A549 (cell line): Measurements from ENCODE around the gene TTC5. TPM values are rescaled to one million over a fixed set of nuclear protein-coding genes. Genes with fewer than 3 reads are reported as not detected.

Source experiments
- ATAC-seq, 2 experiments: fragments of 200-7000 bp in 1 of 2; fragments of >200 bp in 1 of 2; cut with Nextera tagmentation in 1 of 2; cut with Tn5 transposase in 1 of 2; 3 replicates each; pipeline versions ENCODE4 v1.8.0 to v1.9.1; 2018 to 2020; ENCODE audit warnings: mild to moderate bottlenecking in 1 of 2, moderate library complexity in 1 of 2
- CTCF ChIA-PET: fragments of 300-600 bp; sonication (Branson Sonifier 250); formaldehyde crosslinking; extraction: SDS; loops from one replicate; lab custom pipeline; 2021; ENCODE audit warnings: antibody characterized with exemption, inconsistent platforms; lab: Yijun Ruan, JAX
- POLR2A ChIA-PET: fragments of 350-600 bp; formaldehyde crosslinking; extraction: SDS; loops from one replicate; lab custom pipeline; 2021; ENCODE audit warnings: antibody characterized with exemption, inconsistent platforms; lab: Yijun Ruan, JAX
- DNase-seq, 2 experiments: peaks; one replicate each; pipeline versions ENCODE4 v3.0.0 to v3.0.0-alpha.2; 2011 to 2016; ENCODE audit warnings: low read depth in 1 of 2, low spot score in 1 of 2
- FAIRE-seq: peaks from 2 replicates; lab custom pipeline; 2011; peaks lifted over from hg19 to GRCh38; lab: Jason Lieb, UNC
- H3K27ac ChIP-seq, 2 experiments: fragments of >200 bp; sonication (Bioruptor Twin); formaldehyde crosslinking; 3 replicates each; pipeline ENCODE4 v1.5.1; 2016 to 2017
- H3K4me1 ChIP-seq: fragments of >200 bp; sonication (Bioruptor Twin); formaldehyde crosslinking; 3 replicates; pipeline ENCODE4 v1.6.1; 2016
- H3K4me2 ChIP-seq: fragments of >200 bp; sonication (Bioruptor Twin); formaldehyde crosslinking; 3 replicates; pipeline ENCODE4 v1.6.1; 2016
- H3K4me3 ChIP-seq: fragments of >200 bp; sonication (Bioruptor Twin); formaldehyde crosslinking; 3 replicates; pipeline ENCODE4 v1.5.1; 2016
- H3K9me3 ChIP-seq: fragments of >200 bp; sonication (Bioruptor Twin); formaldehyde crosslinking; 3 replicates; pipeline ENCODE4 v1.6.1; 2016
- CEBPB ChIP-seq, 2 experiments: fragments of >200 bp in 1 of 2; sonication (Bioruptor Twin) in 1 of 2; formaldehyde crosslinking in 1 of 2; IDR thresholded peaks; 2 replicates each; pipeline ENCODE4 v1.6.1; 2012 to 2016
- EP300 ChIP-seq, 2 experiments: fragments of >200 bp; sonication (Bioruptor Twin); formaldehyde crosslinking; IDR thresholded peaks; 2 replicates in 1 of 2; 3 replicates in 1 of 2; pipeline ENCODE4 v1.6.1; 2016 to 2017
- HOXB13 ChIP-seq: fragments of 250-450 bp; sonication (Bioruptor Pico); IDR thresholded peaks from 2 replicates; pipeline ENCODE4 v1.5.0; 2020; ENCODE audit warnings: low read depth, mild to moderate bottlenecking, moderate library complexity
- HOXB5 ChIP-seq: fragments of 250-450 bp; sonication (Bioruptor Pico); IDR thresholded peaks from 2 replicates; pipeline ENCODE4 v1.5.0; 2020; ENCODE audit warnings: mild to moderate bottlenecking, moderate library complexity
- JUN ChIP-seq, 2 experiments: fragments of >200 bp; sonication (Bioruptor Twin); formaldehyde crosslinking; IDR thresholded peaks; 2 replicates in 1 of 2; 3 replicates in 1 of 2; pipeline ENCODE4 v1.6.1; 2016 to 2017
- KDM5A ChIP-seq: fragments of 200-600 bp; sonication (generic); IDR thresholded peaks from 2 replicates; pipeline ENCODE4 v1.6.1; 2016; ENCODE audit warnings: antibody characterized with exemption, mild to moderate bottlenecking
- MAFK ChIP-seq: fragments of 450-650 bp; IDR thresholded peaks from 2 replicates; pipeline ENCODE4 v1.6.1; 2014; ENCODE audit not compliant: partially characterized antibody
- MYC ChIP-seq: IDR thresholded peaks from 2 replicates; pipeline ENCODE4 v1.6.1; 2012; ENCODE audit warnings: mild to moderate bottlenecking, inconsistent platforms, low read length, improper control_type of control experiment, borderline replicate concordance
- NFE2L2 ChIP-seq: fragments of 150-350 bp; conservative IDR thresholded peaks from 2 replicates; pipeline ENCODE4 v1.6.1; 2014; ENCODE audit warnings: low read length
- POLR2AphosphoS2 ChIP-seq: conservative IDR thresholded peaks from 2 replicates; pipeline ENCODE4 v1.6.1; 2012; ENCODE audit warnings: low read length, improper control_type of control experiment, inconsistent platforms
- RAD21 ChIP-seq, 2 experiments: fragments of >200 bp in 1 of 2; sonication (Bioruptor Twin) in 1 of 2; formaldehyde crosslinking in 1 of 2; IDR thresholded peaks in 1 of 2; conservative IDR thresholded peaks in 1 of 2; 2 replicates in 1 of 2; 3 replicates in 1 of 2; pipeline ENCODE4 v1.6.1; 2012 to 2018; ENCODE audit warnings: inconsistent platforms in 1 of 2
- RCOR1 ChIP-seq: fragments of 150-350 bp; IDR thresholded peaks from 2 replicates; pipeline ENCODE4 v1.6.1; 2014; ENCODE audit warnings: antibody characterized with exemption, low read length, low read depth
- SREBF2 ChIP-seq: fragments of 450-650 bp; IDR thresholded peaks from 2 replicates; pipeline ENCODE4 v1.6.1; 2014; ENCODE audit warnings: mild to moderate bottlenecking, moderate library complexity
- ZC3H11A ChIP-seq: fragments of 450-650 bp; IDR thresholded peaks from 2 replicates; pipeline ENCODE4 v1.6.1; 2014; ENCODE audit warnings: antibody characterized with exemption, mild to moderate bottlenecking
- ZFP36 ChIP-seq: fragments of 450-650 bp; IDR thresholded peaks from 2 replicates; pipeline ENCODE4 v1.6.1; 2014; ENCODE audit warnings: borderline replicate concordance; ENCODE audit not compliant: partially characterized antibody
- ZNF302 ChIP-seq: fragments of 250-450 bp; sonication (Bioruptor Pico); IDR thresholded peaks from 2 replicates; pipeline ENCODE4 v1.9.0; 2021; ENCODE audit warnings: inconsistent platforms, mild to moderate bottlenecking, moderate library complexity
- ZSCAN20 ChIP-seq: fragments of 250-450 bp; sonication (Bioruptor Pico); IDR thresholded peaks from 2 replicates; pipeline ENCODE4 v1.8.0; 2022; ENCODE audit warnings: mild to moderate bottlenecking, moderate library complexity
- WGBS: methylation state at CpG from one replicate; pipeline ENCODE4 v1.1.6; 2017; ENCODE audit errors: missing lambda C conversion rate; 5-methylcytosine and 5-hydroxymethylcytosine counted together
- polyA plus RNA-seq, 4 experiments: library from polyadenylated mRNA; depleted of rRNA in 3 of 4; stranded (reverse); fragments of >200 nt; fragmentation: RNase III in 1 of 4; extraction: RNeasy Plus Mini Kit Qiagen cat#74134 plus additional on column Dnase treatment in 1 of 4; gene quantifications; 2 replicates in 3 of 4; 3 replicates in 1 of 4; pipeline ENCODE4 v1.2.3, GENCODE V29; 2011 to 2017
- TF ChIP-seq, protein P1 (sequence below): fragments of 450-650 bp; IDR thresholded peaks from 2 replicates; pipeline ENCODE4 v1.6.1; 2014; ENCODE audit warnings: antibody characterized with exemption
- TF ChIP-seq, protein P2 (sequence below): fragments of 200-600 bp; sonication (generic); IDR thresholded peaks from 2 replicates; pipeline ENCODE4 v1.6.1; 2016; ENCODE audit warnings: antibody characterized with exemption, mild to moderate bottlenecking, moderate library complexity

The TTC5 gene
- polyA plus RNA-seq, 2 of the 4 experiments (the other 2 are of a cell fraction), result 30.2 to 31.2 TPM

DNA sequence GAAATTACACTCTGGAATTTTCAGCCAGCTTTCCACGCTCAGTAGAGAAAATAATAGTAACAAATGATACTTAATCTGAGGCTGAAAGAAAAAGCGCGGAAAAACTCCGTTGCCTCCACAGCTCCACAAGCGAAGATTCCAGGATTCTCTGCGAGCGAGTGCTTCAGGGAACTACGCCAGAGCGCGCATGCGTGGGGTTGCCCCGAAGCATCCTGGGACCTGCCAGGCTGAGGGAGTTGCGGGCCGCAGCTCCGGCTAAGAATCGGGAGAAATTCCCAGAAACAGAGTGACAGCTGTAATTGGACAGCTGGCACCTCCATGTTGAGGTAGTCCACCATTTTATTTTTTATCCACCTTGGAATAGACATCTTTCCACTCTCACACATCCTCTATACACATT lies 12.0 kb upstream of the TTC5 start:
- 97% methylated on average over 16 of the region's 16 CpGs for WGBS
- POLR2A ChIA-PET, result interaction anchor here (1.3 kb wide), 1 partner anchor 25 kb away, joined by 4 read pairs; the partner anchor contains the start of gene PARP2
- H3K4me3 ChIP-seq, result no peak overlapping the region
- TF ChIP-seq SREBF2, result no peak
- TF ChIP-seq HOXB13 (CRISPR knock-in tag), result no peak
- CTCF ChIA-PET, result interaction anchor here (0.6 to 3.3 kb wide), 5 partner anchors 10 to 771 kb away, joined by 3 to 29 read pairs (median 4); partner anchors contain the start of genes APEX1, OSGEP and TTC5
- DNase-seq (no peak), ATAC-seq (no peak), FAIRE-seq (no peak)
- H3K4me2 ChIP-seq, result no peak overlapping the region
- H3K9me3 ChIP-seq, result no peaks in the 10 kb centered on the region
- H3K4me1 ChIP-seq, result no peaks in the 10 kb centered on the region
- H3K27ac ChIP-seq, result no peak overlapping the region

DNA sequence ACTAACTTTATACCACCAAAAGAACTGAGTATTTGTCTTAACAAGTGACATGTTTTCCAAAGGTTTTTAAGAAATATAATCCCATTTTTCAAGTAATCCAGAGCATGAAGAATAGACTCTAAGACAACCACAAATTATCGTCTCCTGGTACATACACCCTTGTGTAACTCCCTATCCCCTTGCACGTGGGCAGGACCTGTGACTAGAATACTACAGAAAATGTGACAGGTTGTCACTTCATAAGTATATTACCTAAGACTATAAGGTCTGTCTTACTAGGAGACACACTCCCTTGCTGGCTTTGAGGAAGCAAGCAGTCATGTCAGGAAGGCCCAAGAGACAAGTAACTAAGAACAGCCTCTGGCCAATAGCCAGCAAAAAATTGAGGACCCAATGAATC lies 8.3 kb upstream of the TTC5 start:
- DNase-seq (no peak), FAIRE-seq (no peak)
- WGBS, result 58% methylated on average over 2 of the region's 2 CpGs
- no peak overlapping the region for H3K4me2 ChIP-seq
- POLR2A ChIA-PET, result no interaction called here
- TF ChIP-seq RCOR1 (no peak), ZSCAN20 (CRISPR knock-in tag) (no peak), EP300 (IDR thresholded peaks at IDR 0.05) (no peak), KDM5A (no peak)
- TF ChIP-seq, protein P1, sequence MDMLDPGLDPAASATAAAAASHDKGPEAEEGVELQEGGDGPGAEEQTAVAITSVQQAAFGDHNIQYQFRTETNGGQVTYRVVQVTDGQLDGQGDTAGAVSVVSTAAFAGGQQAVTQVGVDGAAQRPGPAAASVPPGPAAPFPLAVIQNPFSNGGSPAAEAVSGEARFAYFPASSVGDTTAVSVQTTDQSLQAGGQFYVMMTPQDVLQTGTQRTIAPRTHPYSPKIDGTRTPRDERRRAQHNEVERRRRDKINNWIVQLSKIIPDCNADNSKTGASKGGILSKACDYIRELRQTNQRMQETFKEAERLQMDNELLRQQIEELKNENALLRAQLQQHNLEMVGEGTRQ, result no peak
- TF ChIP-seq, all 56 proteins: peak for 0
- Histone ChIP-seq H3K27ac (no peak overlapping the region), H3K4me1 (no peaks in the 10 kb centered on the region), H3K9me3 (no peaks in the 10 kb centered on the region), H3K4me3 (no peak overlapping the region)
- ATAC-seq, result no peak
- CTCF ChIA-PET, result no interaction called here

DNA sequence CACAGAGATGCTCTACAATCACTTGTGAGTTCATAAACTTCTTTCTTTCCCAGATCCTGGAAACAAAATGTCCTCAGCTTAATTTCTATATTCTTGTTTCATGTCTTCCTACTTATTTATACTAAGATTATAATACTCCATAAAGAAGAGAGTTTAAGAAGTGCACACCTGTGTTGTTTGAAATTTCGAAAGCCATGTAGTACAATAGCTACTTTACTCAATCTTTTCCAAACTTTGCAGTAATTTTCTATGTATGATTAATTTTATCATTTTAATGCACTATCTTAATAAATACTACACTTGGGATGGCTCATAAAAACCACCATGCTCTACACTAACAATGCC lies 300 bp upstream of the TTC5 start:
- H3K4me1 ChIP-seq, result peaks cover 14% of the 10 kb centered on the region; the same call in 2 of the 3 replicates
- ATAC-seq (peak; percentile 9 to 22; a peak in 3 of 6 replicates), FAIRE-seq (no peak), DNase-seq (no peak)
- H3K27ac ChIP-seq, result no peak overlapping the region
- POLR2A ChIA-PET, result interaction anchor here (1.0 kb wide), 1 partner anchor 37 kb away, joined by 10 read pairs; the partner anchor contains the start of gene PARP2
- WGBS, result 95% methylated on average over 1 of the region's 1 CpG
- TF ChIP-seq HOXB5 (CRISPR knock-in tag) (no peak), ZC3H11A (no peak; the same call in 1 of the 2 replicates), JUN (IDR thresholded peaks at IDR 0.05) (peak in 1 of 2 experiments; percentile 16; a peak in 1 of 5 replicates), ZFP36 (no peak)
- CTCF ChIA-PET, result interaction anchor here (0.8 to 2.7 kb wide), 10 partner anchors 10 to 442 kb away, joined by 3 to 9 read pairs (median 4); no protein-coding TSS in a partner anchor
- H3K4me2 ChIP-seq, result no peak overlapping the region
- peak overlapping the region; percentile 73; the same call in 1 of the 3 replicates for H3K4me3 ChIP-seq
- no peaks in the 10 kb centered on the region for H3K9me3 ChIP-seq

DNA sequence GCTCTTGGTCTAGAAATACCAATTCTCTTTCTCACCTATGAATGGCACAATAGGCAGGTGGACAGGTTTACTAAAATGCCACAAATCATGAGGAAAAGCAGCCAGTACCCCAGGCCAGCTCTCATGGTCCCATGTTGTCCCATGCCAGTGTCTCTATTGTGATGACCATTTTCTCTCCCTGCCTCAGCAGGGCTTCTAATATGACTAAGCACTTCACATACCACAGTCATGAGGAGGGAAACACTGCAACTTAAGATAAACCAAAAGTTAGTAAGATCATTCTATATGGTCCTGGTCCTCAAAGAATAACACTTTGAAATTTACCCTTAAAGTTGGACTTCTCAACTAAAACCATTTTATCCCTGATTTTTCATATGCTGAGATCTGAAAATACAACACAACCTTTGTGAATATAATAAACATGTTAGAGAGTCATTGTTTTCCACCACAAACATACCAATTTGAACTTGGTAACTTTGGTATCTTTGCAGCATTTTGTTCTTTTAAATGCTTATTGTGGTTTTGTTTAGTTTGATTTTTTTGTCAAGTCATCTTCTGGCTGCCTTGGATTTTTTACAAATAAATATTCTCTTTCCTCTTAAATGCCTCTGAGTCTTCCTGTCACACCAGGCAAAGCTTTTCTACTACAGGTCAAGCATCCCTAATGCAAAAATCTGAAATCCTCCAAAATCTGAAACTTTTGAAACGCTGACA lies 3.6 kb downstream of the TTC5 start:
- H3K27ac ChIP-seq, result no peak overlapping the region
- H3K9me3 ChIP-seq, result no peaks in the 10 kb centered on the region
- peaks cover 14% of the 10 kb centered on the region; the same call in 2 of the 3 replicates for H3K4me1 ChIP-seq
- WGBS, result 89% methylated on average over 1 of the region's 1 CpG
- FAIRE-seq (no peak), DNase-seq (no peak), ATAC-seq (no peak)
- H3K4me2 ChIP-seq, result no peak overlapping the region
- ChIA-PET CTCF (no interaction called here), POLR2A (no interaction called here)
- H3K4me3 ChIP-seq, result no peak overlapping the region
- TF ChIP-seq SREBF2 (no peak), NFE2L2 (0 out of 2 replicates have a peak, but pooled peaks have one; percentile 29), CEBPB (IDR thresholded peaks at IDR 0.05) (no peak), MAFK (peak; percentile 71)

DNA sequence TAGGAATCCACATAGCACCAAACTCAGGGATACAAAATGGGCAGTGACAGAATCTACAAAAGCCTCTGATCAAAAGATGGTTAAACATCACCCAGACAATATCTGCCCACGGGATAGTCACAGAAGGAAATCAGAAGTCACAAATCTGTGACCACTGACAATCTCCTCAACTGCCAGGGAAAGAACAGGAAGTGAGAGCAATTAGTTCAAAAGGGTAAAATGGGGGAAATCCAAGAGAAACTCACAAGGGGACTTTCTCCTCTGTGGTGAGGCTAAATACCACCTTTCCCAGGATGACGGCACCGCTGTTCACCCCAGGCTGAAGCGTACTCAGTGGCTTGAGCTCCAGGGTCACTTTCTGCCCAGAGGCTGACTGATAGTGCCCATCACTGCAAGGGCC lies 10.7 kb downstream of the TTC5 start:
- POLR2A ChIA-PET, result no interaction called here
- DNase-seq, result no peak
- 71% methylated on average over 4 of the region's 4 CpGs for WGBS
- Histone ChIP-seq H3K4me2 (no peak overlapping the region), H3K4me3 (no peak overlapping the region), H3K27ac (no peak overlapping the region), H3K4me1 (no peaks in the 10 kb centered on the region), H3K9me3 (no peaks in the 10 kb centered on the region)
- CTCF ChIA-PET, result no interaction called here
- no peak for ATAC-seq
- FAIRE-seq, result no peak
- no peak for TF ChIP-seq ZNF302
- TF ChIP-seq, protein P2, sequence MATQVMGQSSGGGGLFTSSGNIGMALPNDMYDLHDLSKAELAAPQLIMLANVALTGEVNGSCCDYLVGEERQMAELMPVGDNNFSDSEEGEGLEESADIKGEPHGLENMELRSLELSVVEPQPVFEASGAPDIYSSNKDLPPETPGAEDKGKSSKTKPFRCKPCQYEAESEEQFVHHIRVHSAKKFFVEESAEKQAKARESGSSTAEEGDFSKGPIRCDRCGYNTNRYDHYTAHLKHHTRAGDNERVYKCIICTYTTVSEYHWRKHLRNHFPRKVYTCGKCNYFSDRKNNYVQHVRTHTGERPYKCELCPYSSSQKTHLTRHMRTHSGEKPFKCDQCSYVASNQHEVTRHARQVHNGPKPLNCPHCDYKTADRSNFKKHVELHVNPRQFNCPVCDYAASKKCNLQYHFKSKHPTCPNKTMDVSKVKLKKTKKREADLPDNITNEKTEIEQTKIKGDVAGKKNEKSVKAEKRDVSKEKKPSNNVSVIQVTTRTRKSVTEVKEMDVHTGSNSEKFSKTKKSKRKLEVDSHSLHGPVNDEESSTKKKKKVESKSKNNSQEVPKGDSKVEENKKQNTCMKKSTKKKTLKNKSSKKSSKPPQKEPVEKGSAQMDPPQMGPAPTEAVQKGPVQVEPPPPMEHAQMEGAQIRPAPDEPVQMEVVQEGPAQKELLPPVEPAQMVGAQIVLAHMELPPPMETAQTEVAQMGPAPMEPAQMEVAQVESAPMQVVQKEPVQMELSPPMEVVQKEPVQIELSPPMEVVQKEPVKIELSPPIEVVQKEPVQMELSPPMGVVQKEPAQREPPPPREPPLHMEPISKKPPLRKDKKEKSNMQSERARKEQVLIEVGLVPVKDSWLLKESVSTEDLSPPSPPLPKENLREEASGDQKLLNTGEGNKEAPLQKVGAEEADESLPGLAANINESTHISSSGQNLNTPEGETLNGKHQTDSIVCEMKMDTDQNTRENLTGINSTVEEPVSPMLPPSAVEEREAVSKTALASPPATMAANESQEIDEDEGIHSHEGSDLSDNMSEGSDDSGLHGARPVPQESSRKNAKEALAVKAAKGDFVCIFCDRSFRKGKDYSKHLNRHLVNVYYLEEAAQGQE, result no peak
- no peak for TF ChIP-seq POLR2AphosphoS2
- TF ChIP-seq MYC, result no peak
- TF ChIP-seq RAD21 (conservative IDR thresholded peaks at IDR 0.05 in 1 of 2, IDR thresholded peaks at IDR 0.05 in 1 of 2), result no peak
- no peak for TF ChIP-seq ZFP36
